Endothelial cell of umbilical vein (primary cell): Measurements from ENCODE around the gene HCK.

Experiments used
- CTCF ChIP-seq, 2 donors: IDR thresholded peaks; 1 replicate in 1 of 2; 2 replicates in 1 of 2; pipeline ENCODE4 v1.5.1; 2011; ENCODE audit warnings: low read length in 2 of 2, mild to moderate bottlenecking in 2 of 2, moderate library complexity in 2 of 2, control low read depth in 1 of 2, inconsistent platforms in 1 of 2, low read depth in 1 of 2; ENCODE audit not compliant: insufficient read depth in 1 of 2; ENCODE audit errors: extremely low read depth in 1 of 2
- GATA2 ChIP-seq: IDR thresholded peaks from 2 replicates; pipeline ENCODE4 v1.7.0; 2011; ENCODE audit warnings: low read depth, mild to moderate bottlenecking, moderate library complexity, mixed read lengths, low read length; ENCODE audit not compliant: insufficient read length, insufficient read depth
- JUN ChIP-seq: IDR thresholded peaks from 2 replicates; pipeline ENCODE4 v1.6.1; 2011; ENCODE audit warnings: borderline replicate concordance, low read depth; ENCODE audit not compliant: insufficient read length, insufficient read depth

- TF ChIP-seq CTCF (IDR thresholded peaks at IDR 0.05; ENCODE audit: extremely low read depth in 1 of 2, insufficient read depth in 1 of 2, low read depth in 1 of 2, low read length in 2 of 2) (peak in 1 of 2 donors; percentile 2), JUN (no peak), GATA2 (no peak)
Measured at GRCh38 chr20:32017711-32018251, 34.3 kb upstream of the HCK start.
